Measurements from ENCODE around the gene ETNPPL.

- TF ChIP-seq RAD21 (IDR thresholded peaks at IDR 0.05; ENCODE audit: low read length) (no peak), BHLHE40 (IDR thresholded peaks at IDR 0.05; ENCODE audit: low read depth, low read length) (no peak), POLR2A (IDR thresholded peaks at IDR 0.05; ENCODE audit: low read depth, low read length) (no peak), MAFK (IDR thresholded peaks at IDR 0.05; ENCODE audit: low read depth, low read length) (no peak), RCOR1 (IDR thresholded peaks at IDR 0.05; ENCODE audit: insufficient replicate concordance, low read length) (no peak), NFE2L2 (IDR thresholded peaks at IDR 0.05; ENCODE audit: low read depth, low read length) (no peak), MAZ (IDR thresholded peaks at IDR 0.05; ENCODE audit: borderline replicate concordance, low read depth, low read length) (no peak), CEBPB (IDR thresholded peaks at IDR 0.05; ENCODE audit: low read depth, low read length) (no peak), CHD1 (IDR thresholded peaks at IDR 0.05; ENCODE audit: low read depth, low read length) (no peak), SMC3 (IDR thresholded peaks at IDR 0.05; ENCODE audit: low read depth, low read length) (no peak)
- TF ChIP-seq, protein P1, sequence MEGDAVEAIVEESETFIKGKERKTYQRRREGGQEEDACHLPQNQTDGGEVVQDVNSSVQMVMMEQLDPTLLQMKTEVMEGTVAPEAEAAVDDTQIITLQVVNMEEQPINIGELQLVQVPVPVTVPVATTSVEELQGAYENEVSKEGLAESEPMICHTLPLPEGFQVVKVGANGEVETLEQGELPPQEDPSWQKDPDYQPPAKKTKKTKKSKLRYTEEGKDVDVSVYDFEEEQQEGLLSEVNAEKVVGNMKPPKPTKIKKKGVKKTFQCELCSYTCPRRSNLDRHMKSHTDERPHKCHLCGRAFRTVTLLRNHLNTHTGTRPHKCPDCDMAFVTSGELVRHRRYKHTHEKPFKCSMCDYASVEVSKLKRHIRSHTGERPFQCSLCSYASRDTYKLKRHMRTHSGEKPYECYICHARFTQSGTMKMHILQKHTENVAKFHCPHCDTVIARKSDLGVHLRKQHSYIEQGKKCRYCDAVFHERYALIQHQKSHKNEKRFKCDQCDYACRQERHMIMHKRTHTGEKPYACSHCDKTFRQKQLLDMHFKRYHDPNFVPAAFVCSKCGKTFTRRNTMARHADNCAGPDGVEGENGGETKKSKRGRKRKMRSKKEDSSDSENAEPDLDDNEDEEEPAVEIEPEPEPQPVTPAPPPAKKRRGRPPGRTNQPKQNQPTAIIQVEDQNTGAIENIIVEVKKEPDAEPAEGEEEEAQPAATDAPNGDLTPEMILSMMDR (conservative IDR thresholded peaks at IDR 0.05; ENCODE audit: low read depth, low read length): no peak
- TF ChIP-seq, protein P2, sequence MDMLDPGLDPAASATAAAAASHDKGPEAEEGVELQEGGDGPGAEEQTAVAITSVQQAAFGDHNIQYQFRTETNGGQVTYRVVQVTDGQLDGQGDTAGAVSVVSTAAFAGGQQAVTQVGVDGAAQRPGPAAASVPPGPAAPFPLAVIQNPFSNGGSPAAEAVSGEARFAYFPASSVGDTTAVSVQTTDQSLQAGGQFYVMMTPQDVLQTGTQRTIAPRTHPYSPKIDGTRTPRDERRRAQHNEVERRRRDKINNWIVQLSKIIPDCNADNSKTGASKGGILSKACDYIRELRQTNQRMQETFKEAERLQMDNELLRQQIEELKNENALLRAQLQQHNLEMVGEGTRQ (IDR thresholded peaks at IDR 0.05; ENCODE audit: low read depth, low read length): no peak
Measured at GRCh38 chr4:108786351-108786750, 23.5 kb upstream of the ETNPPL start.
